Measurements from ENCODE around the gene EPHA7. TPM values are rescaled to one million over a fixed set of nuclear protein-coding genes. Genes with fewer than 3 reads are reported as not detected.

Gene EPHA7
- total and polyA plus RNA-seq, 2 experiments from 2014 or later: 6.9 to 19.2 TPM

GRCh38 chr6:93407186-93407585 is 12.2 kb downstream of the EPHA7 start:
- Histone ChIP-seq H4K20me1 (ENCODE audit: insufficient read depth, poor library complexity, severe bottlenecking) (no peaks in the 10 kb centered on the region), H3K27me3 (no peaks in the 10 kb centered on the region), H3K27ac (no peak overlapping the region), H3K9me3 (ENCODE audit: low read depth) (no peaks in the 10 kb centered on the region), H3K79me2 (peaks cover 4% of the 10 kb centered on the region), H3K36me3 (replicated peaks; ENCODE audit: insufficient read depth, low read depth) (no peaks in the 10 kb centered on the region), H2AFZ (no peak overlapping the region), H3K9me2 (replicated peaks; ENCODE audit: insufficient read depth) (no peaks in the 10 kb centered on the region), H3K4me2 (no peak overlapping the region), H3K4me1 (ENCODE audit: insufficient read depth) (no peaks in the 10 kb centered on the region), H3K4me3 (no peak overlapping the region)
- DNase-seq (ENCODE audit: low spot score): peak; percentile 34
- 97% methylated on average over 1 of the region's 1 CpG for WGBS (ENCODE audit: low lambda C conversion rate, missing lambda C conversion rate)
- TF ChIP-seq EZH2phosphoT487 (IDR thresholded peaks at IDR 0.05; ENCODE audit: low read depth, severe bottlenecking, unreplicated experiment) (no peak), CTCF (IDR thresholded peaks at IDR 0.05; ENCODE audit: poor library complexity) (no peak), EZH2 (IDR thresholded peaks at IDR 0.05; ENCODE audit: borderline replicate concordance) (no peak)

- H3K9me2 ChIP-seq (replicated peaks; ENCODE audit: insufficient read depth): no peaks in the 10 kb centered on the region
- H2AFZ ChIP-seq: no peak overlapping the region
- no peaks in the 10 kb centered on the region for H3K27me3 ChIP-seq
- no peaks in the 10 kb centered on the region for H3K4me1 ChIP-seq (ENCODE audit: insufficient read depth)
- H3K4me2 ChIP-seq: no peak overlapping the region
- no peaks in the 10 kb centered on the region for H3K36me3 ChIP-seq (replicated peaks; ENCODE audit: insufficient read depth, low read depth)
- no peak overlapping the region for H3K4me3 ChIP-seq
- peaks cover 4% of the 10 kb centered on the region for H3K79me2 ChIP-seq
- H3K27ac ChIP-seq: no peak overlapping the region
- no peak for TF ChIP-seq CTCF (IDR thresholded peaks at IDR 0.05; ENCODE audit: poor library complexity)
- TF ChIP-seq EZH2phosphoT487 (IDR thresholded peaks at IDR 0.05; ENCODE audit: low read depth, severe bottlenecking, unreplicated experiment): no peak
- no peak for TF ChIP-seq EZH2 (IDR thresholded peaks at IDR 0.05; ENCODE audit: borderline replicate concordance)
- DNase-seq (ENCODE audit: low spot score): no peak
- WGBS (ENCODE audit: low lambda C conversion rate, missing lambda C conversion rate): 96% methylated on average over 3 of the region's 3 CpGs
- H3K9me3 ChIP-seq (ENCODE audit: low read depth): no peaks in the 10 kb centered on the region
- H4K20me1 ChIP-seq (ENCODE audit: insufficient read depth, poor library complexity, severe bottlenecking): no peaks in the 10 kb centered on the region
These were observed 16.0 kb downstream of the EPHA7 start for GRCh38 chr6:93403390-93403789.

- Histone ChIP-seq H3K9me3 (ENCODE audit: low read depth) (no peaks in the 10 kb centered on the region), H2AFZ (no peak overlapping the region), H3K27ac (no peak overlapping the region), H3K4me2 (no peak overlapping the region), H3K79me2 (peaks cover under 1% of the 10 kb centered on the region), H3K27me3 (no peaks in the 10 kb centered on the region), H3K4me3 (no peak overlapping the region), H3K4me1 (ENCODE audit: insufficient read depth) (no peaks in the 10 kb centered on the region), H3K9me2 (replicated peaks; ENCODE audit: insufficient read depth) (no peaks in the 10 kb centered on the region), H4K20me1 (ENCODE audit: insufficient read depth, poor library complexity, severe bottlenecking) (no peaks in the 10 kb centered on the region), H3K36me3 (replicated peaks; ENCODE audit: insufficient read depth, low read depth) (no peaks in the 10 kb centered on the region)
- no peak for TF ChIP-seq EZH2phosphoT487 (IDR thresholded peaks at IDR 0.05; ENCODE audit: low read depth, severe bottlenecking, unreplicated experiment)
- WGBS (ENCODE audit: low lambda C conversion rate, missing lambda C conversion rate): 16% methylated on average over 1 of the region's 1 CpG
- DNase-seq (ENCODE audit: low spot score): no peak
These were observed 20.6 kb downstream of the EPHA7 start for GRCh38 chr6:93398723-93399122.

GRCh38 chr6:93394471-93394870 is 24.9 kb downstream of the EPHA7 start:
- no peaks in the 10 kb centered on the region for H3K9me3 ChIP-seq (ENCODE audit: low read depth)
- H4K20me1 ChIP-seq (ENCODE audit: insufficient read depth, poor library complexity, severe bottlenecking): no peaks in the 10 kb centered on the region
- H3K36me3 ChIP-seq (replicated peaks; ENCODE audit: insufficient read depth, low read depth): no peaks in the 10 kb centered on the region

More at GRCh38 chr6:93394471-93394870, 24.9 kb downstream of the EPHA7 start:
- Histone ChIP-seq H3K4me2 (no peak overlapping the region), H3K79me2 (no peaks in the 10 kb centered on the region), H2AFZ (no peak overlapping the region), H3K4me1 (ENCODE audit: insufficient read depth) (no peaks in the 10 kb centered on the region), H3K27me3 (no peaks in the 10 kb centered on the region), H3K4me3 (no peak overlapping the region), H3K9me2 (replicated peaks; ENCODE audit: insufficient read depth) (no peaks in the 10 kb centered on the region), H3K27ac (no peak overlapping the region)
- 64% methylated on average over 2 of the region's 2 CpGs for WGBS (ENCODE audit: low lambda C conversion rate, missing lambda C conversion rate)
- TF ChIP-seq EZH2 (IDR thresholded peaks at IDR 0.05; ENCODE audit: borderline replicate concordance) (no peak), EZH2phosphoT487 (IDR thresholded peaks at IDR 0.05; ENCODE audit: low read depth, severe bottlenecking, unreplicated experiment) (no peak), CTCF (IDR thresholded peaks at IDR 0.05; ENCODE audit: poor library complexity) (no peak)
- DNase-seq (ENCODE audit: low spot score): no peak

Measured in hepatocyte (in vitro differentiated cells).